ENCODE results near the gene EIF4A3.

DNA sequence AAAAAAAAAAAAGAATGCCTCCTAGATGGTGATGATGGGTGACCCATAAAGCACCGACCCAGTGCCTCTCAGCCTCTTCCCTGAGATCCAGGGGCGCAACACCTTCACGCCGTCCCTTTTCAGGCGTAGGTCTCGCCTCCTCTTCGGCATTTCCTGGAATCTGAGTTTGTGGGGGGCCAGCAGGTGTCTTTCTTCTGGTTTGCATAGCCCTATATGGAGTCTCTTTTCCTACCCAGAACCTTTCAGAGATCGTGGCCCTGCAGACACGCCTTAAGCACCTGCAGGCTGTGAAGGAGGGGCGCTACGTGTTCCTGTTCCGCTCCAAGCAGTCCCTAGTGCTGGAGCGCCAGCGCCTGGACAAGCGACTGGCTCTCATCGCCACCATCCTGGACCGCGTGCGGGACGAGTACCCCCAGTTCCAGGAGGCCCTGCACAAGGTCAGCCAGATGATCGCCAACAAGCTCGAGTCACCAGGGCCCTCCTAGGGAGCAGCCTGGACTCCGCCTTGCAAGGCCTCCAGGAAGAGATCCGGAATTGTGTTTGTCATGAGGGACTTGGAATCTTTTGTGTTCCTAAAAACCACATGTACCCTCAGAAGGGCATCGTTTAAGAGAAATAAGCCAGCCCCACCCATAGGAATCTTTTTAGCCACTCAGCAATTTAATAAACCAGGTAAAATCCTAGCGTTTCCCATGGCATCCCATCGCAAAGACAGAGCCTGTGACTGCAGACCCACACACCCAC is 47.5 kb downstream of the EIF4A3 start:
- no peak for TF ChIP-seq EZH2 (IDR thresholded peaks at IDR 0.05)
- no peak for TF ChIP-seq POLR2AphosphoS5 (IDR thresholded peaks at IDR 0.05; ENCODE audit: borderline replicate concordance, low read depth, low read length)
- TF ChIP-seq FOXP2 (optimal IDR thresholded peaks at IDR 0.05; ENCODE audit: control extremely low read depth, extremely low read length, insufficient read depth), result no peak
